B cell (primary cell): ENCODE data around the gene STAM2. TPM values are rescaled to one million over a fixed set of nuclear protein-coding genes. Genes with fewer than 3 reads are reported as not detected.

Experiments used
- ATAC-seq: fragments of 200-7000 bp; cut with Tn5 transposase; one replicate; pipeline ENCODE4 v1.10.0; 2021; ENCODE audit warnings: low read depth, mild to moderate bottlenecking, moderate number of reproducible peaks, moderate library complexity
- CTCF ChIA-PET: fragments of 350-600 bp; sonication (Branson Sonifier 250); formaldehyde crosslinking; loops from one replicate; lab custom pipeline; 2021; ENCODE audit warnings: antibody characterized with exemption, inconsistent platforms; lab: Charles Lee
- POLR2A ChIA-PET: fragments of 350-600 bp; sonication (Branson Sonifier 250); formaldehyde crosslinking; loops from one replicate; lab custom pipeline; 2021; ENCODE audit warnings: antibody characterized with exemption; lab: Charles Lee
- DNase-seq: peaks from one replicate; pipeline ENCODE4 v3.0.0; 2013
- H2AFZ ChIP-seq: 2 replicates; pipeline ENCODE4 v1.6.1; 2012; ENCODE audit warnings: mild to moderate bottlenecking, low read depth, low read length; ENCODE audit not compliant: insufficient read depth, poor library complexity, severe bottlenecking
- H3K27ac ChIP-seq, 2 donors: 1 replicate in 1 of 2; 2 replicates in 1 of 2; pipeline ENCODE4 v1.5.1; 2012 to 2013; ENCODE audit warnings: low read length in 2 of 2, mild to moderate bottlenecking in 2 of 2, moderate library complexity in 1 of 2
- H3K27me3 ChIP-seq, 4 experiments: fragments of 200-600 bp in 1 of 4; sonication (generic) in 1 of 4; replicated peaks in 1 of 4; 1 replicate in 2 of 4; 2 replicates in 2 of 4; pipeline versions ENCODE4 v1.6.1 to v1.7.0; 2013 to 2016; ENCODE audit warnings: low read length in 3 of 4, mild to moderate bottlenecking in 2 of 4, mixed read lengths in 1 of 4, moderate library complexity in 1 of 4; ENCODE audit not compliant: insufficient read depth in 4 of 4, control insufficient read depth in 3 of 4; ENCODE audit errors: control extremely low read depth in 1 of 4
- H3K36me3 ChIP-seq, 2 experiments: replicated peaks in 1 of 2; 1 replicate in 1 of 2; 2 replicates in 1 of 2; pipeline versions ENCODE4 v1.6.1 to v1.7.1; 2013; ENCODE audit warnings: low read length in 1 of 2; ENCODE audit not compliant: insufficient read depth in 2 of 2, control insufficient read depth in 1 of 2; ENCODE audit errors: control extremely low read depth in 1 of 2, extremely low read depth in 1 of 2
- H3K4me1 ChIP-seq, 2 donors: fragments of 200-600 bp in 1 of 2; sonication (generic) in 1 of 2; 1 replicate in 1 of 2; 2 replicates in 1 of 2; pipeline versions ENCODE4 v1.5.1 to v1.6.1; 2013 to 2017; ENCODE audit warnings: low read length in 2 of 2; ENCODE audit not compliant: control insufficient read depth in 2 of 2, insufficient read depth in 2 of 2
- H3K4me2 ChIP-seq: replicated peaks from 2 replicates; pipeline ENCODE3; 2012; ENCODE audit warnings: mild to moderate bottlenecking, low read depth, low read length; ENCODE audit not compliant: poor library complexity, severe bottlenecking
- H3K4me3 ChIP-seq, 5 experiments: fragments of 200-600 bp in 1 of 5; sonication (generic) in 1 of 5; 1 replicate in 3 of 5; 2 replicates in 2 of 5; pipeline versions ENCODE4 v1.5.1 to v1.7.0; 2011 to 2016; ENCODE audit warnings: low read length in 4 of 5, mild to moderate bottlenecking in 4 of 5, low read depth in 2 of 5, control low read depth in 1 of 5, moderate library complexity in 1 of 5; ENCODE audit not compliant: insufficient read depth in 1 of 5; ENCODE audit errors: control extremely low read depth in 1 of 5, extremely low read depth in 1 of 5
- H3K79me2 ChIP-seq: fragments of 200-600 bp; sonication (generic); one replicate; pipeline ENCODE4 v1.6.0; 2016; ENCODE audit warnings: low read length; ENCODE audit not compliant: control insufficient read depth, insufficient read depth
- H3K9ac ChIP-seq: fragments of 200-600 bp; sonication (generic); 2 replicates; pipeline ENCODE4 v1.6.1; 2017; ENCODE audit warnings: mild to moderate bottlenecking, low read length, moderate library complexity
- H3K9me3 ChIP-seq, 3 donors: one replicate each; pipeline versions ENCODE4 v1.6.1 to v1.7.1; 2013; ENCODE audit warnings: low read length in 2 of 3; ENCODE audit not compliant: control insufficient read depth in 2 of 3, insufficient read depth in 1 of 3; ENCODE audit errors: control extremely low read depth in 1 of 3
- H4K20me1 ChIP-seq: 2 replicates; pipeline ENCODE4 v1.6.0; 2012; ENCODE audit warnings: mild to moderate bottlenecking, low read length; ENCODE audit not compliant: insufficient read depth, control insufficient read depth, poor library complexity, severe bottlenecking
- H3K27ac Mint-ChIP-seq: one replicate; pipeline ENCODE4 v1.8.0; 2021; ENCODE audit warnings: mixed read lengths
- H3K27me3 Mint-ChIP-seq: one replicate; pipeline ENCODE4 v1.8.0; 2021; ENCODE audit warnings: mixed read lengths
- H3K4me1 Mint-ChIP-seq: one replicate; pipeline ENCODE4 v1.8.0; 2021; ENCODE audit warnings: mixed read lengths
- H3K4me3 Mint-ChIP-seq: one replicate; pipeline ENCODE4 v1.8.0; 2021; ENCODE audit warnings: mixed read lengths
- H3K9me3 Mint-ChIP-seq: one replicate; pipeline ENCODE4 v1.8.0; 2022; ENCODE audit warnings: mixed read lengths; ENCODE audit not compliant: insufficient read depth
- CTCF ChIP-seq: fragments of 200-600 bp; IDR thresholded peaks from one replicate; pipeline ENCODE4 v1.8.0; 2022; ENCODE audit warnings: antibody characterized with exemption, mild to moderate bottlenecking
- EZH2 ChIP-seq: IDR thresholded peaks from 2 replicates; pipeline ENCODE4 v1.6.1; 2012; ENCODE audit warnings: borderline replicate concordance, low read depth, mild to moderate bottlenecking, moderate library complexity, low read length; ENCODE audit not compliant: insufficient read depth, poor library complexity, severe bottlenecking
- WGBS: methylation state at CpG from one replicate; pipeline ENCODE4 v1.1.5; 2013; ENCODE audit warnings: missing lambda C conversion rate; ENCODE audit not compliant: insufficient coverage; 5-methylcytosine and 5-hydroxymethylcytosine counted together
- intact Hi-C: fragments of 100-400 bp; cut with micrococcal nuclease; formaldehyde crosslinking; loops from one replicate; pipeline ENCODE4 v1.10.0; 2022
- polyA plus RNA-seq: library from polyadenylated mRNA; depleted of rRNA; stranded (reverse); fragments of >200 nt; gene quantifications from 2 replicates; pipeline ENCODE4 v1.2.3, GENCODE V29; 2012
- total RNA-seq, 2 donors: library from RNA; stranded (reverse); fragments of 120-200 nt in 1 of 2; gene quantifications; 1 replicate in 1 of 2; 2 replicates in 1 of 2; pipeline versions ENCODE4 v1.2.3 to v1.2.4, GENCODE V29; 2013 to 2022

STAM2 gene
- total and polyA plus RNA-seq, 2 donors (not counting 1 experiment from before 2014, with no cell fraction given) = 5.7 to 30.2 TPM

- Histone ChIP-seq H3K27ac (peak overlapping the region; percentile 95 to 99), H3K4me2 (peak overlapping the region; percentile 92), H3K9ac (peak overlapping the region; percentile 100), H4K20me1 (peaks cover 9% of the 10 kb centered on the region), H2AFZ (peak overlapping the region; percentile 99), H3K79me2 (peaks cover 45% of the 10 kb centered on the region), H3K4me3 (peak overlapping the region; percentile 57 to 99 (median 96)), H3K27me3 (no peaks in the 10 kb centered on the region), H3K36me3 (no peaks in the 10 kb centered on the region), H3K9me3 (no peaks in the 10 kb centered on the region), H3K4me1 (peaks cover 17 to 26% of the 10 kb centered on the region in 2 donors)
- ChIA-PET POLR2A (interaction anchor here (0.9 to 2.9 kb wide), 3 partner anchors 159 to 542 kb away, joined by 4 to 10 read pairs (median 8); partner anchors contain the start of genes ARL6IP6, FMNL2 and PRPF40A), CTCF (interaction anchor here (0.6 to 4.8 kb wide), 24 partner anchors 11 to 567 kb away, joined by 3 to 67 read pairs (median 4); partner anchors contain the start of gene PRPF40A)
- Mint-ChIP-seq H3K27me3 (peaks cover 3% of the 10 kb centered on the region), H3K4me1 (peaks cover 32% of the 10 kb centered on the region), H3K9me3 (no peaks in the 10 kb centered on the region), H3K27ac (peak overlapping the region; percentile 100), H3K4me3 (peak overlapping the region; percentile 95)
- ATAC-seq (peak; percentile 3), DNase-seq (no peak)
- intact Hi-C loops = loop anchor here (1.0 to 10.0 kb wide), 5 partner anchors 141 to 911 kb away; partner anchors contain the start of genes ARL5A and RBM43
- TF ChIP-seq CTCF = peak; percentile 55
- TF ChIP-seq EZH2 = no peak
- 0% methylated on average over 14 of the region's 29 CpGs for WGBS
These were observed 651 bp upstream of the STAM2 start for GRCh38 chr2:152176113-152176714.

- 0% methylated on average over 6 of the region's 10 CpGs for WGBS
- H3K36me3 ChIP-seq = no peaks in the 10 kb centered on the region
- H2AFZ ChIP-seq = peak overlapping the region; percentile 99
- H3K79me2 ChIP-seq = peaks cover 54% of the 10 kb centered on the region
- no peaks in the 10 kb centered on the region for H3K9me3 ChIP-seq
- ChIA-PET CTCF (interaction anchor here (1.5 to 4.8 kb wide), 5 partner anchors 138 to 568 kb away, joined by 3 to 67 read pairs (median 10); no protein-coding TSS in a partner anchor), POLR2A (interaction anchor here (1.5 to 2.9 kb wide), 2 partner anchors 461 to 543 kb away, joined by 8 to 10 read pairs; partner anchors contain the start of genes ARL6IP6 and PRPF40A)
- H3K9ac ChIP-seq = peak overlapping the region; percentile 100
- intact Hi-C loops = loop anchor here (1.0 to 10.0 kb wide), 5 partner anchors 140 to 910 kb away; partner anchors contain the start of genes FMNL2, PRPF40A and RBM43
- H3K9me3 Mint-ChIP-seq = no peaks in the 10 kb centered on the region
- H3K4me3 Mint-ChIP-seq = peak overlapping the region; percentile 95
- peak overlapping the region; percentile 92 for H3K4me2 ChIP-seq
- H3K4me1 Mint-ChIP-seq = peaks cover 32% of the 10 kb centered on the region
- peak overlapping the region; percentile 95 to 99 (median 97) for H3K4me3 ChIP-seq
- H4K20me1 ChIP-seq = peaks cover 9% of the 10 kb centered on the region
- peaks cover 17 to 26% of the 10 kb centered on the region in 2 donors for H3K4me1 ChIP-seq
- peak overlapping the region; percentile 100 for H3K27ac Mint-ChIP-seq
- TF ChIP-seq EZH2 (no peak), CTCF (no peak)
- no peak for DNase-seq
- H3K27ac ChIP-seq = peak overlapping the region; percentile 95 to 99
- H3K27me3 Mint-ChIP-seq = no peaks in the 10 kb centered on the region
- no peaks in the 10 kb centered on the region for H3K27me3 ChIP-seq
- ATAC-seq = peak; percentile 21
These were observed 573 bp downstream of the STAM2 start for GRCh38 chr2:152175012-152175367.
